Activated CD4-positive, alpha-beta T cell treated with anti-CD3 and anti-CD28 coated beads, Interleukin-2, amount 10 ng/mL, durations not matched to agents 7 days and 5 days (primary cell): ENCODE measurements around the gene DNAJC25. TPM values are rescaled to one million over a fixed set of nuclear protein-coding genes. Genes with fewer than 3 reads are reported as not detected.

Experiments
- CTCF ChIA-PET: fragments of 350-600 bp; sonication (Branson Sonifier 250); formaldehyde crosslinking; loops from one replicate; lab custom pipeline; 2021; ENCODE audit warnings: antibody characterized with exemption; lab: Charles Lee
- POLR2A ChIA-PET: fragments of 350-600 bp; sonication (Branson Sonifier 250); formaldehyde crosslinking; loops from one replicate; lab custom pipeline; 2021; ENCODE audit warnings: antibody characterized with exemption; lab: Charles Lee
- DNase-seq: peaks from one replicate; pipeline ENCODE4 v3.0.0-alpha.2; 2020
- H3K27ac Mint-ChIP-seq: one replicate; pipeline ENCODE4 v1.8.0; 2021; ENCODE audit warnings: mild to moderate bottlenecking, moderate library complexity, mixed read lengths
- H3K27me3 Mint-ChIP-seq: one replicate; pipeline ENCODE4 v1.8.0; 2021; ENCODE audit warnings: mixed read lengths
- H3K36me3 Mint-ChIP-seq: one replicate; pipeline ENCODE4 v1.8.0; 2021; ENCODE audit warnings: low read depth, mixed read lengths
- H3K4me1 Mint-ChIP-seq: one replicate; pipeline ENCODE4 v1.8.0; 2021; ENCODE audit warnings: mixed read lengths
- H3K4me3 Mint-ChIP-seq: one replicate; pipeline ENCODE4 v1.8.0; 2021; ENCODE audit warnings: mild to moderate bottlenecking, moderate library complexity, mixed read lengths
- H3K9me3 Mint-ChIP-seq: one replicate; pipeline ENCODE4 v1.8.0; 2021; ENCODE audit warnings: mixed read lengths
- total RNA-seq, 2 experiments: library from RNA; stranded (reverse); gene quantifications; one replicate each; pipeline ENCODE4 v1.2.3, GENCODE V29; 2021

DNAJC25 gene
- 1 to 10 TPM; 3.2 to 4.7 TPM for total RNA-seq

GRCh38 chr9:111631214-111631971 lies at the start of gene DNAJC25:
Gene DNAJC25, plus strand, starts transcription at chr9:111631334. Its CDS starts 74 bp downstream, at chr9:111631408.
- H3K4me3 Mint-ChIP-seq = peak within 1 kb of the TSS; percentile 89
- DNase-seq = peak; percentile 98
- H3K27me3 Mint-ChIP-seq = no peaks in the 10 kb centered on the region
- H3K27ac Mint-ChIP-seq = peak within 1 kb of the TSS; percentile 91
- no peaks in the 10 kb centered on the region for H3K9me3 Mint-ChIP-seq
- ChIA-PET POLR2A (no interaction called here), CTCF (interaction anchor here (0.5 to 1.6 kb wide), 6 partner anchors 10 to 1644 kb away, joined by 3 to 5 read pairs (median 3); partner anchors contain the start of gene CDC26)
- peaks cover 41% of the 10 kb centered on the region for H3K4me1 Mint-ChIP-seq
- peaks cover 4% of the 10 kb centered on the region for H3K36me3 Mint-ChIP-seq

- H3K4me1 Mint-ChIP-seq = no peaks in the 10 kb centered on the region
- DNase-seq = no peak
- H3K9me3 Mint-ChIP-seq = no peaks in the 10 kb centered on the region
- H3K36me3 Mint-ChIP-seq = no peaks in the 10 kb centered on the region
- ChIA-PET CTCF (no interaction called here), POLR2A (no interaction called here)
- H3K27ac Mint-ChIP-seq = no peak overlapping the region
- no peak overlapping the region for H3K4me3 Mint-ChIP-seq
- peaks cover 6% of the 10 kb centered on the region for H3K27me3 Mint-ChIP-seq
Measured at GRCh38 chr9:111582888-111583287, 48.2 kb upstream of the DNAJC25 start.

GRCh38 chr9:111586378-111586777 lies 44.8 kb upstream of the DNAJC25 start:
- ChIA-PET CTCF (no interaction called here), POLR2A (no interaction called here)
- no peaks in the 10 kb centered on the region for H3K4me1 Mint-ChIP-seq
- no peak overlapping the region for H3K4me3 Mint-ChIP-seq
- no peak for DNase-seq
- peaks cover 6% of the 10 kb centered on the region for H3K27me3 Mint-ChIP-seq
- no peaks in the 10 kb centered on the region for H3K9me3 Mint-ChIP-seq
- no peaks in the 10 kb centered on the region for H3K36me3 Mint-ChIP-seq
- no peak overlapping the region for H3K27ac Mint-ChIP-seq

- ChIA-PET POLR2A (no interaction called here), CTCF (interaction anchor here (0.6 kb wide), 1 partner anchor 1029 kb away, joined by 5 read pairs; no protein-coding TSS in a partner anchor)
- no peaks in the 10 kb centered on the region for H3K4me1 Mint-ChIP-seq
- no peak overlapping the region for H3K27ac Mint-ChIP-seq
- no peaks in the 10 kb centered on the region for H3K36me3 Mint-ChIP-seq
- no peaks in the 10 kb centered on the region for H3K9me3 Mint-ChIP-seq
- no peak for DNase-seq
- H3K27me3 Mint-ChIP-seq = peaks cover 9% of the 10 kb centered on the region
- H3K4me3 Mint-ChIP-seq = no peak overlapping the region
Measured at GRCh38 chr9:111588846-111589245, 42.3 kb upstream of the DNAJC25 start.

GRCh38 chr9:111597852-111598732 lies 33.0 kb upstream of the DNAJC25 start:
- Mint-ChIP-seq H3K27me3 (peaks cover 41% of the 10 kb centered on the region), H3K36me3 (no peaks in the 10 kb centered on the region)
- CTCF ChIA-PET = interaction anchor here (0.8 to 1.0 kb wide), 2 partner anchors 12 to 13 kb away, joined by 3 read pairs; no protein-coding TSS in a partner anchor

GRCh38 chr9:111598733-111599091 lies 32.4 kb upstream of the DNAJC25 start:
- Mint-ChIP-seq H3K4me1 (peaks cover 21% of the 10 kb centered on the region), H3K27me3 (peaks cover 41% of the 10 kb centered on the region), H3K9me3 (no peaks in the 10 kb centered on the region), H3K36me3 (no peaks in the 10 kb centered on the region), H3K4me3 (peak overlapping the region; percentile 76), H3K27ac (no peak overlapping the region)
- no peak for DNase-seq
- CTCF ChIA-PET = interaction anchor here (0.8 to 1.0 kb wide), 2 partner anchors 12 to 14 kb away, joined by 3 read pairs; no protein-coding TSS in a partner anchor
- POLR2A ChIA-PET = interaction anchor here (0.6 kb wide), 1 partner anchor 161 kb away, joined by 3 read pairs; no protein-coding TSS in a partner anchor

More at GRCh38 chr9:111597852-111598732, 33.0 kb upstream of the DNAJC25 start:
- H3K4me1 Mint-ChIP-seq = peaks cover 20% of the 10 kb centered on the region
- peak; percentile 63 for DNase-seq
- no peak overlapping the region for H3K27ac Mint-ChIP-seq
- no peaks in the 10 kb centered on the region for H3K9me3 Mint-ChIP-seq
- POLR2A ChIA-PET = interaction anchor here (0.6 kb wide), 1 partner anchor 162 kb away, joined by 3 read pairs; no protein-coding TSS in a partner anchor
- H3K4me3 Mint-ChIP-seq = peak overlapping the region; percentile 76

- Mint-ChIP-seq H3K36me3 (no peaks in the 10 kb centered on the region), H3K4me1 (peaks cover 21% of the 10 kb centered on the region), H3K9me3 (no peaks in the 10 kb centered on the region), H3K27ac (no peak within 1 kb of the TSS), H3K27me3 (peaks cover 39% of the 10 kb centered on the region), H3K4me3 (peak within 1 kb of the TSS; percentile 76)
- POLR2A ChIA-PET = no interaction called here
- peak; percentile 18 for DNase-seq
- CTCF ChIA-PET = interaction anchor here (0.6 kb wide), 1 partner anchor 17 kb away, joined by 3 read pairs; no protein-coding TSS in a partner anchor
Measured at GRCh38 chr9:111599092-111599954, 31.8 kb upstream of the DNAJC25 start, which contains the start of gene PTGR1. Gene PTGR1, minus strand, starts transcription at chr9:111599647. Its CDS starts 2,225 bp downstream, at chr9:111597422.

GRCh38 chr9:111599955-111600343 lies 31.2 kb upstream of the DNAJC25 start:
- no peak for DNase-seq
- H3K36me3 Mint-ChIP-seq = no peaks in the 10 kb centered on the region
- ChIA-PET POLR2A (no interaction called here), CTCF (interaction anchor here (0.6 kb wide), 1 partner anchor 16 kb away, joined by 3 read pairs; no protein-coding TSS in a partner anchor)
- H3K27ac Mint-ChIP-seq = no peak overlapping the region
- H3K4me3 Mint-ChIP-seq = peak overlapping the region; percentile 76
- peaks cover 21% of the 10 kb centered on the region for H3K4me1 Mint-ChIP-seq
- H3K9me3 Mint-ChIP-seq = no peaks in the 10 kb centered on the region
- peaks cover 39% of the 10 kb centered on the region for H3K27me3 Mint-ChIP-seq

- H3K9me3 Mint-ChIP-seq = no peaks in the 10 kb centered on the region
- no peak for DNase-seq
- no peak overlapping the region for H3K27ac Mint-ChIP-seq
- no peaks in the 10 kb centered on the region for H3K36me3 Mint-ChIP-seq
- POLR2A ChIA-PET = no interaction called here
- H3K4me3 Mint-ChIP-seq = no peak overlapping the region
- peaks cover 39% of the 10 kb centered on the region for H3K27me3 Mint-ChIP-seq
- CTCF ChIA-PET = no interaction called here
- peaks cover 21% of the 10 kb centered on the region for H3K4me1 Mint-ChIP-seq
Measured at GRCh38 chr9:111601237-111602018, 29.7 kb upstream of the DNAJC25 start.

- Mint-ChIP-seq H3K4me1 (peaks cover 16% of the 10 kb centered on the region), H3K36me3 (no peaks in the 10 kb centered on the region), H3K27me3 (peaks cover 30% of the 10 kb centered on the region), H3K27ac (no peak overlapping the region), H3K9me3 (no peaks in the 10 kb centered on the region), H3K4me3 (no peak overlapping the region)
- DNase-seq = no peak
- POLR2A ChIA-PET = no interaction called here
- CTCF ChIA-PET = interaction anchor here (1.4 kb wide), 1 partner anchor 19 kb away, joined by 3 read pairs; no protein-coding TSS in a partner anchor
Measured at GRCh38 chr9:111603041-111603440, 28.1 kb upstream of the DNAJC25 start.

GRCh38 chr9:111604054-111604615 lies 27.0 kb upstream of the DNAJC25 start:
- CTCF ChIA-PET = interaction anchor here (1.4 kb wide), 1 partner anchor 18 kb away, joined by 3 read pairs; no protein-coding TSS in a partner anchor

More at GRCh38 chr9:111604054-111604615, 27.0 kb upstream of the DNAJC25 start:
- Mint-ChIP-seq H3K36me3 (no peaks in the 10 kb centered on the region), H3K27ac (no peak overlapping the region), H3K9me3 (no peaks in the 10 kb centered on the region), H3K4me3 (no peak overlapping the region), H3K27me3 (peaks cover 29% of the 10 kb centered on the region), H3K4me1 (peaks cover 9% of the 10 kb centered on the region)
- no peak for DNase-seq
- POLR2A ChIA-PET = no interaction called here
